ENCODE results near the gene ZMYM4. TPM values are rescaled to one million over a fixed set of nuclear protein-coding genes. Genes with fewer than 3 reads are reported as not detected.
"Not testable (repeated sequence)": the region's sequence is repeated elsewhere in the genome, so short reads cannot be mapped to it uniquely, and the experiment has no call there.

Gene ZMYM4
- total RNA-seq, 4 donors from 2014 or later, result 16.3 to 80.0 (median 22.4) TPM

GRCh38 chr1:35463232-35463631 is 194.7 kb downstream of the ZMYM4 start:
- TF ChIP-seq, protein P1, sequence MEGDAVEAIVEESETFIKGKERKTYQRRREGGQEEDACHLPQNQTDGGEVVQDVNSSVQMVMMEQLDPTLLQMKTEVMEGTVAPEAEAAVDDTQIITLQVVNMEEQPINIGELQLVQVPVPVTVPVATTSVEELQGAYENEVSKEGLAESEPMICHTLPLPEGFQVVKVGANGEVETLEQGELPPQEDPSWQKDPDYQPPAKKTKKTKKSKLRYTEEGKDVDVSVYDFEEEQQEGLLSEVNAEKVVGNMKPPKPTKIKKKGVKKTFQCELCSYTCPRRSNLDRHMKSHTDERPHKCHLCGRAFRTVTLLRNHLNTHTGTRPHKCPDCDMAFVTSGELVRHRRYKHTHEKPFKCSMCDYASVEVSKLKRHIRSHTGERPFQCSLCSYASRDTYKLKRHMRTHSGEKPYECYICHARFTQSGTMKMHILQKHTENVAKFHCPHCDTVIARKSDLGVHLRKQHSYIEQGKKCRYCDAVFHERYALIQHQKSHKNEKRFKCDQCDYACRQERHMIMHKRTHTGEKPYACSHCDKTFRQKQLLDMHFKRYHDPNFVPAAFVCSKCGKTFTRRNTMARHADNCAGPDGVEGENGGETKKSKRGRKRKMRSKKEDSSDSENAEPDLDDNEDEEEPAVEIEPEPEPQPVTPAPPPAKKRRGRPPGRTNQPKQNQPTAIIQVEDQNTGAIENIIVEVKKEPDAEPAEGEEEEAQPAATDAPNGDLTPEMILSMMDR (IDR thresholded peaks at IDR 0.05), result no peak
- TF ChIP-seq POLR2A (IDR thresholded peaks at IDR 0.05), result no peak
- no peak for DNase-seq
- no peak overlapping the region for H3K27ac ChIP-seq
- H3K9me3 ChIP-seq, result no peaks in the 10 kb centered on the region
- no peaks in the 10 kb centered on the region for H3K27me3 ChIP-seq
- no peak overlapping the region for H3K4me3 ChIP-seq
- H3K36me3 ChIP-seq, result peaks cover 0 to 58% (median 0%) of the 10 kb centered on the region in 3 donors
- H3K4me1 ChIP-seq, result no peaks in the 10 kb centered on the region

GRCh38 chr1:35463749-35464148 is 195.2 kb downstream of the ZMYM4 start:
- not testable (repeated sequence) for H3K4me3 ChIP-seq, H3K27ac ChIP-seq, H3K4me1 ChIP-seq, H3K9me3 ChIP-seq, H3K27me3 ChIP-seq, DNase-seq
- peaks cover 0 to 58% (median 0%) of the 10 kb centered on the region in 3 donors for H3K36me3 ChIP-seq

- H3K27me3 ChIP-seq, result no peaks in the 10 kb centered on the region
- no peak for DNase-seq
- TF ChIP-seq, protein P1 (IDR thresholded peaks at IDR 0.05), result no peak
- no peak for TF ChIP-seq POLR2A (IDR thresholded peaks at IDR 0.05)
- H3K4me1 ChIP-seq, result no peaks in the 10 kb centered on the region
- H3K9me3 ChIP-seq, result no peaks in the 10 kb centered on the region
- no peak overlapping the region for H3K4me3 ChIP-seq
- H3K36me3 ChIP-seq, result peaks cover 0 to 73% (median 0%) of the 10 kb centered on the region in 3 donors
- no peak overlapping the region for H3K27ac ChIP-seq
Measured at GRCh38 chr1:35466120-35466519, 197.6 kb downstream of the ZMYM4 start.

DNA sequence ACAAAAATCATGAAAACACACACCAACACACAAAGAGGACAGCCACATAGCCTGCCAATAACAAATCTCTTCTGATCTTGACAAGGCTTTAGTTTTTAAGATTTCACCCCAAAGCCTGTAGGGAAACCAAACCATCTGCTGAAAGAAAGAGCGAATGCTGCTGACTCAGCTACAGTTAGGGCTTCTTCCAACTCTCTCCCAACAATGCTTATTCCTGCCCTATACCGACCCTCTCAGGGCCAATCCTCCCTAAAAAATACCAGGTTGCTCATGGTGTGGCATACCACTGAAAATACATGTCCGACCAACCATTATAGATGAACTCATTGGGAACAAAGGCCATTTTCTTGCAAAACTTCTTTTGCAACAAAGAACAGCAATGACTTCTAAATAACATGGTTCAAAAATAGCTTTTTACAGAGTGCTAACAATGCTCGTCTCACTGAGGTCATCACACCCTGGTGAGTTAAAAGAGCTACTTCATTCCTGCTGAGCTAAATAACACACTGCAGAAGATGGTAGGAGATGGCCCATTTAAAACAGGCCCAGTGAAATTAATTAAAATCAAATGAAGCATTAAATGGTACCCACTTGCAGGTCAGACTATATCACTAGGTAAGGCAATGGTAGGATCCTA is 202.6 kb downstream of the ZMYM4 start:
- Histone ChIP-seq H3K36me3 (peaks cover 0 to 40% (median 0%) of the 10 kb centered on the region in 3 donors), H3K27ac (no peak overlapping the region), H3K9me3 (no peaks in the 10 kb centered on the region), H3K27me3 (no peaks in the 10 kb centered on the region), H3K4me3 (no peak overlapping the region), H3K4me1 (no peaks in the 10 kb centered on the region)
- no peak for TF ChIP-seq POLR2A (IDR thresholded peaks at IDR 0.05)
- TF ChIP-seq, protein P1 (IDR thresholded peaks at IDR 0.05), result no peak
- DNase-seq, result no peak

Small RNA genes lying within 50 kb of the gene (small RNA-seq; reads per million reads assigned to genes)
- gene RF00091, result 0 reads per million in 2 donors

Other genes starting within 250 kb of the ZMYM4 start
- gene ZMYM6, start 236.8 kb upstream of the ZMYM4 start, total RNA-seq, result 10 to 100 TPM; 23.1 to 36.9 (median 31.1) TPM
- gene ZMYM1, start 189.3 kb upstream of the ZMYM4 start, total RNA-seq, result 10 to 100 TPM in 3 of 4 donors, 1 to 10 TPM in 1; 9.6 to 44.6 (median 13.1) TPM
- gene SFPQ, start 75.6 kb upstream of the ZMYM4 start, total RNA-seq, result 100 to 1,000 TPM; 177 to 629 (median 255) TPM

Measured in Peyer's patch (tissue), 4 donors.